ENCODE measurements around the gene DSCAM. TPM values are rescaled to one million over a fixed set of nuclear protein-coding genes. Genes with fewer than 3 reads are reported as not detected.
A peak's percentile ranks its signal among the peaks of the same experiment; 100 is the strongest.

DSCAM gene
- total and polyA plus RNA-seq, 8 donors: 0.37 TPM; not detected in 7

DNA sequence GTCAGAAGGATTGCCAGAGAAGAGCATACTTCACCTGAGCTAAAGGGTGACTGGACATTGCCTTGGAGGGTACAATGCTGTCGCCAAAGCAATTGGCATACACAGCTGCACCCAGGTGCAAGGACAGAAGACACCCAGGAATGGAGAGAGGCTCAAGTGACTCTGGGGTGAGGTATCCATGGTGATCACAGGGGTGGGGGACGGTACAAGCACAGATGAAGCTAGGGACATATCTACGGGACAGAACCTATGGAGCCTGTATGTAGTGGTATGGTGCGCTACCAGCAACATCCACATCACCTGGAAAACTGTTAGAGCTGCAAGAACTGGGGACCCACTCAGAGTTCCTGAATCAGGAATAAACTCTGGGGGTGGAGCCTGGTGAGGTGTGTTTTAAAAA is 693.6 kb downstream of the DSCAM start:
- Histone ChIP-seq H3K36me3 (no peaks in the 10 kb centered on the region), H3K4me1 (no peaks in the 10 kb centered on the region), H3K9me3 (no peaks in the 10 kb centered on the region), H3K27ac (no peak overlapping the region), H3K4me3 (no peak overlapping the region), H3K27me3 (no peaks in the 10 kb centered on the region)
- WGBS, 5 donors: 93 to 98% (median 96%) methylated on average over 4 of the region's 4 CpGs
- TF ChIP-seq EP300 (IDR thresholded peaks at IDR 0.05) (no peak), POLR2A (IDR thresholded peaks at IDR 0.05) (no peak), POLR2AphosphoS5 (IDR thresholded peaks at IDR 0.05) (no peak)
- TF ChIP-seq, protein P1, sequence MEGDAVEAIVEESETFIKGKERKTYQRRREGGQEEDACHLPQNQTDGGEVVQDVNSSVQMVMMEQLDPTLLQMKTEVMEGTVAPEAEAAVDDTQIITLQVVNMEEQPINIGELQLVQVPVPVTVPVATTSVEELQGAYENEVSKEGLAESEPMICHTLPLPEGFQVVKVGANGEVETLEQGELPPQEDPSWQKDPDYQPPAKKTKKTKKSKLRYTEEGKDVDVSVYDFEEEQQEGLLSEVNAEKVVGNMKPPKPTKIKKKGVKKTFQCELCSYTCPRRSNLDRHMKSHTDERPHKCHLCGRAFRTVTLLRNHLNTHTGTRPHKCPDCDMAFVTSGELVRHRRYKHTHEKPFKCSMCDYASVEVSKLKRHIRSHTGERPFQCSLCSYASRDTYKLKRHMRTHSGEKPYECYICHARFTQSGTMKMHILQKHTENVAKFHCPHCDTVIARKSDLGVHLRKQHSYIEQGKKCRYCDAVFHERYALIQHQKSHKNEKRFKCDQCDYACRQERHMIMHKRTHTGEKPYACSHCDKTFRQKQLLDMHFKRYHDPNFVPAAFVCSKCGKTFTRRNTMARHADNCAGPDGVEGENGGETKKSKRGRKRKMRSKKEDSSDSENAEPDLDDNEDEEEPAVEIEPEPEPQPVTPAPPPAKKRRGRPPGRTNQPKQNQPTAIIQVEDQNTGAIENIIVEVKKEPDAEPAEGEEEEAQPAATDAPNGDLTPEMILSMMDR (IDR thresholded peaks at IDR 0.05): no peak
- intact Hi-C loops (cut with DNase I; ENCODE audit: low total_unique reads): no loop called here
- DNase-seq: no peak

DNA sequence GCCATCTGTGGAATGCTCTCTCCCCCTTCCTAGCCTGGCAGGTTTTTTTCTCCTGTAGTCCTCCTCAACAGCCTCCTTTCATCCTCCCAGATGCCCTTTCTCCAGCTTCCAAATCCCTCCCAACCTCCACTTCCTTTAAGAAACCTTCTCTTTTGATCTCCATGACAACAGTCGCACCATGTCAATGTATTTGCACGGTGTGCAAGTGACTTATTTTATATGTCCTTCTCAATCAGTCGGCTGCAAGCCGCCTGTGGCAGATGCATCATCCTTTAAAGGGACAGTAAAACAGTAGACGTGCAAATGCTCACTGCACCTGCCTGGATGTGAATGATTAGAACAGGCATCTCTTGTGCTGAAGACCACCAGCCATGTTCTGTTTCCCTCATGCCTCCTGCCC is 694.5 kb downstream of the DSCAM start:
- H3K4me1 ChIP-seq: no peaks in the 10 kb centered on the region
- no peak overlapping the region for H3K4me3 ChIP-seq
- no peaks in the 10 kb centered on the region for H3K36me3 ChIP-seq
- no peak for DNase-seq
- 54 to 67% (median 63%) methylated on average over 5 of the region's 5 CpGs for WGBS, 5 donors
- no peak for TF ChIP-seq EP300 (IDR thresholded peaks at IDR 0.05)
- no peak for TF ChIP-seq POLR2A (IDR thresholded peaks at IDR 0.05)
- TF ChIP-seq, protein P1 (IDR thresholded peaks at IDR 0.05): no peak
- TF ChIP-seq POLR2AphosphoS5 (IDR thresholded peaks at IDR 0.05): no peak
- H3K9me3 ChIP-seq: no peaks in the 10 kb centered on the region
- intact Hi-C loops (cut with DNase I; ENCODE audit: low total_unique reads): no loop called here
- H3K27me3 ChIP-seq: no peaks in the 10 kb centered on the region
- no peak overlapping the region for H3K27ac ChIP-seq

DNA sequence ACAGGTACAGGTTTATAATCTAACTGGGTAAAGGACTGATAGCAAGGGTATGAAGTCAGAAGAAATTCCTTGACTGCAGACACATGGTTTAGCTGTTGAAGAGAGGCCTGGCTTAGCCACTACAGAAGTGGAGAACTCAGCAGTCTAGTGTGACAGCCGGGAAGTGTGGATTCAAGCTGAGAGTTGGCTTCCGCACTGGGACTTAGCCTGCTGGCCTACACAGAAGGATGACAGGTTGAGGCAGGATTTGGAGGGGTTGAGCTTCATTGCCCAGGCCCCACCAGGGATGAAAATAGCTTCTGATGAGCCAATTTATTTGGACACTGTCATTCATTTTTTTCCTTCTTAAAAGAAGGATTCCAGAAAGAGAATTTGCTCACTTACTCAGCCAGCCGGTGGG is 695.3 kb downstream of the DSCAM start:
- 69 to 84% (median 77%) methylated on average over 3 of the region's 3 CpGs for WGBS, 5 donors
- no peaks in the 10 kb centered on the region for H3K36me3 ChIP-seq
- TF ChIP-seq, protein P1 (IDR thresholded peaks at IDR 0.05): no peak
- TF ChIP-seq POLR2A (IDR thresholded peaks at IDR 0.05): no peak
- TF ChIP-seq POLR2AphosphoS5 (IDR thresholded peaks at IDR 0.05): no peak
- no peak for TF ChIP-seq EP300 (IDR thresholded peaks at IDR 0.05)
- H3K4me1 ChIP-seq: no peaks in the 10 kb centered on the region
- H3K4me3 ChIP-seq: no peak overlapping the region
- intact Hi-C loops (cut with DNase I; ENCODE audit: low total_unique reads): no loop called here
- H3K9me3 ChIP-seq: no peaks in the 10 kb centered on the region
- no peak for DNase-seq
- no peak overlapping the region for H3K27ac ChIP-seq
- H3K27me3 ChIP-seq: no peaks in the 10 kb centered on the region

DNA sequence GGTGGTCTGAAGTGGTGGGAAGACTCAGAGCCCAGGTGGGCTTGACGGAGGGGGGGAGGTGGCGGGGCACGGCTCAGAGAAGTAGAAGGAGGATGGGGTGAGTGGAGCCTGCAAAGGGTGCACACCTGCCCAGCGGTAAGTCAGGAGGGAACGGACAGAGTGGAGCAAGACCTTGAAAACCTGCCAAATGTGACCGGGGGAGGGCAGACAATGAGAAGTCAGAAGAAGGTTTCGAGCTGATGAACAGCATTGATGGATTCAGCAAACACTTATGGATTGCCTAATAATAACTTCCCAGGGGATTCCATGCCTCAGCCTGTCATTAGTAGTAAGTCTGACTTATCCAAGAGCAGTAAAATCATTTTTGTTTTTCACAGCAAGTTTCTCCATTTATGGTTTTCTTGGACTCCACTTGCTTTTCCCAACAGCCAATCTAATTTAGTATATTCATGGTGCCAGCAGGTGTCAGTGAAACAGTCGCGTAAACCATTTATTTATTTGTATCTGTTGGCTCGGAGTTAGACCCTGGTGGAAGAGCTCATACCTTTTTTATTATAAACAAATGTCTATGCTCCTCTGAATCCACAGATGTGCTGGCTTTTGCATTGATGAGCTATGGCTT is 700.6 kb downstream of the DSCAM start:
- H3K4me1 ChIP-seq: no peaks in the 10 kb centered on the region
- H3K36me3 ChIP-seq: no peaks in the 10 kb centered on the region
- 57 to 72% (median 65%) methylated on average over 10 of the region's 10 CpGs for WGBS, 5 donors
- TF ChIP-seq EP300 (IDR thresholded peaks at IDR 0.05) (no peak), POLR2A (IDR thresholded peaks at IDR 0.05) (no peak), POLR2AphosphoS5 (IDR thresholded peaks at IDR 0.05) (no peak)
- TF ChIP-seq, protein P1 (IDR thresholded peaks at IDR 0.05): no peak
- no peaks in the 10 kb centered on the region for H3K9me3 ChIP-seq
- H3K27me3 ChIP-seq: peaks cover 0 to 3% (median 0%) of the 10 kb centered on the region in 3 donors
- no peak overlapping the region for H3K4me3 ChIP-seq
- DNase-seq: peak in 1 of 2 donors; percentile 19
- no peak overlapping the region for H3K27ac ChIP-seq
- intact Hi-C loops (cut with DNase I; ENCODE audit: low total_unique reads): no loop called here
